Measurements from ENCODE around the gene S1PR1.

GRCh38 chr1:101260556-101261350, 23.9 kb downstream of the S1PR1 start:
- TF ChIP-seq POLR2A (IDR thresholded peaks at IDR 0.05; ENCODE audit: low read depth, low read length) (no peak), EZH2 (IDR thresholded peaks at IDR 0.05; ENCODE audit: borderline replicate concordance, low read depth, low read length, severe bottlenecking) (no peak), POLR2AphosphoS5 (IDR thresholded peaks at IDR 0.05; ENCODE audit: insufficient read depth, low read depth, low read length) (no peak), JUN (IDR thresholded peaks at IDR 0.05; ENCODE audit: borderline replicate concordance, insufficient read depth, insufficient read length, low read depth) (no peak), FOS (IDR thresholded peaks at IDR 0.05; ENCODE audit: borderline replicate concordance, insufficient read depth, low read length) (no peak), MYC (IDR thresholded peaks at IDR 0.05; ENCODE audit: low read depth, low read length) (no peak)
- TF ChIP-seq, protein P1, sequence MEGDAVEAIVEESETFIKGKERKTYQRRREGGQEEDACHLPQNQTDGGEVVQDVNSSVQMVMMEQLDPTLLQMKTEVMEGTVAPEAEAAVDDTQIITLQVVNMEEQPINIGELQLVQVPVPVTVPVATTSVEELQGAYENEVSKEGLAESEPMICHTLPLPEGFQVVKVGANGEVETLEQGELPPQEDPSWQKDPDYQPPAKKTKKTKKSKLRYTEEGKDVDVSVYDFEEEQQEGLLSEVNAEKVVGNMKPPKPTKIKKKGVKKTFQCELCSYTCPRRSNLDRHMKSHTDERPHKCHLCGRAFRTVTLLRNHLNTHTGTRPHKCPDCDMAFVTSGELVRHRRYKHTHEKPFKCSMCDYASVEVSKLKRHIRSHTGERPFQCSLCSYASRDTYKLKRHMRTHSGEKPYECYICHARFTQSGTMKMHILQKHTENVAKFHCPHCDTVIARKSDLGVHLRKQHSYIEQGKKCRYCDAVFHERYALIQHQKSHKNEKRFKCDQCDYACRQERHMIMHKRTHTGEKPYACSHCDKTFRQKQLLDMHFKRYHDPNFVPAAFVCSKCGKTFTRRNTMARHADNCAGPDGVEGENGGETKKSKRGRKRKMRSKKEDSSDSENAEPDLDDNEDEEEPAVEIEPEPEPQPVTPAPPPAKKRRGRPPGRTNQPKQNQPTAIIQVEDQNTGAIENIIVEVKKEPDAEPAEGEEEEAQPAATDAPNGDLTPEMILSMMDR (IDR thresholded peaks at IDR 0.05; ENCODE audit: extremely low read depth in 1 of 2, insufficient read depth in 1 of 2, low read depth in 1 of 2, low read length in 2 of 2) = no peak
- TF ChIP-seq, protein P2, sequence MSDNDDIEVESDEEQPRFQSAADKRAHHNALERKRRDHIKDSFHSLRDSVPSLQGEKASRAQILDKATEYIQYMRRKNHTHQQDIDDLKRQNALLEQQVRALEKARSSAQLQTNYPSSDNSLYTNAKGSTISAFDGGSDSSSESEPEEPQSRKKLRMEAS (IDR thresholded peaks at IDR 0.05; ENCODE audit: insufficient read depth, insufficient read length) = no peak

All from endothelial cell of umbilical vein (primary cell).